ENCODE data around the gene WNT3A.

The WNT3A gene

GRCh38 chr1:228032041-228032440 is 25.2 kb downstream of the WNT3A start:
- no peak for DNase-seq

- no peak for DNase-seq
Observed at GRCh38 chr1:228033376-228033775, 26.6 kb downstream of the WNT3A start.

DNA sequence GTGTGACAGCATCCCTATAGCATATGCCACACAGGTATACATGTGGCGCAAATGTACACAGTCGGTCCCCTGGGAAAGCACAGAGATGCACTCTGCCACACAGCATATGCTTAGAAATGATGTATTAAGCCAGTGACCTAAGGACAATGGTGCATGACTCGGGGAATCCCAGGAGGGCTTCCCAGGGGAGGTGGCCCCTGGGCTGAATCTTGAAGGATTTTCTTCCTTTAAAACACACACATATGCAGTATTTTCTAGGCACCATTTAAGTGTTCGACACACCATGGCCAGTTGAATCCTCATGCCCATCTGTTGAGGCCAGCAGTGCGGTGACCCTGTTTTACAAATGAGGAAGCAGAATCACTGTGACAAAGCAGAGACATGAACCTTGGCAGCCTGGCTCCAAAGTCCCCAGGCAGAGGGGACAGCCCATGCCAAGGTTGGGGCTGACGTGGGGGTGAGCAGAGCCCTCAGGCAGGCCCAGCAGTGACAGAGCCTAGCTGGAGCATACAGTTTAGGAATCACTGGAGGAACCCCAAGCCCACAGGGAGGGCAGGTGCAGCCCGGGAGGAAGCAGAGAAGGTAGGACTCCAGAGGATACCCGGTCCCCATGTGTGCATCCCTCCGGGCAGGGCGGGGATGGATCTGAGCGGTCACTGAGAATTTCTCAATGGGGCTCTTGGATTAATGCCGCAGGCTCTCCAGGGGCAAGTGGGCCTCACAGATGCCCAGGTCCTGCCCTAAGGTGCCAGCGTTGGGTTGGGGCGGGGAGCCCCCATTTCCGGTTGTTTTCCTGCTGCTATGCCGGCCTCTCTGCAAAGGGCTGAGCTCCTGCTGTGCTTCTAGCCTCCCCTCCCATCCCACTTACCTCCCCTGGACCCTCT is 28.4 kb downstream of the WNT3A start:
- no peak for DNase-seq

DNA sequence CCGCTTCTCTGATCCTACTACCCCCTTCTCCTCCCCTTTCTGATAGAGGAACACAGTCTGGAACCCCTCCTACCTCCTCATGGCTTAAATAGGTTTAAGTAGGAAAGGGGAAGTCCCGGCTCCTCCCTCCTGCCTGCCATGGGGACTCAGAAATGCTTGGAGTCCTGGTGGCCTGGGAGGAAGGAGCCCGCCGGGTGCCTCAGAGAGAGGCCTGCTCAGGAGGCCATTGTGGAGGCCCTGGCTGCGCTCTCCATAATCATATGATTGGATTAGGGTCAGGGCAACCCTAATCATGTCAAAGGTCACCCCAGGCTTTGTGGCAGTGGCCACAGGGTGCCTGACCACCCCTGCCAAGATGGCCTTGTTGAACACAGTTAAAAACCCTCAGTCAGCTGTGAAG is 29.0 kb downstream of the WNT3A start:
- DNase-seq = no peak

DNA sequence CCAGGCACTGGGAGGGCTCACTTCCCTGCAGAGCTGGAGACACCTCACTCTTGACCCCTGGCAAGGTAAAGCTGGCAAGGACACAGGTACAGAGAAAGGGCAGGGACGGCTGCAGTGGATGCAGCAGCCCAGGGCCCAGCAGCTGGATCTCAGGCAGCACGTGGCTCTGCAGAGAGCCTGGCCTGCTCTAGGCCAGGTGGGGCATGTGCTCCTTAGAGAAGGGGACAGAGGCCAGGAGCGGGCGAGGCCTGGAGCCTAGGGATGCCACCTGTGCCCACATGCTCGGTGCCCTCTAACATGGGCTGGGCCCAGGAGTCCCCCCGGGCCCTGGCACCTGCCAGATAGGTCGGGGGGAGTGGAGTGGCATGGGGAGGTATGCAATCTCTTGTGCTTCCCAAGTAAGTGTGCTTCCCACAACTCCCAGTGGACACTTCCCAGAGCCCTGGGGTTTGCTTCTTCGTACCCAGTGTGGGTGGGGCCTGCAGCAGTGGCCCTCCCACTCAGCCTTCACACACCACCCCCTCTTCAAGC is 30.0 kb downstream of the WNT3A start:
- DNase-seq = no peak

- DNase-seq = no peak
Observed at GRCh38 chr1:228037401-228038386, 30.9 kb downstream of the WNT3A start.

GRCh38 chr1:228038387-228039005 is 31.7 kb downstream of the WNT3A start:
- no peak for DNase-seq

- DNase-seq = no peak
Observed at GRCh38 chr1:228039006-228039903, 32.5 kb downstream of the WNT3A start.

DNA sequence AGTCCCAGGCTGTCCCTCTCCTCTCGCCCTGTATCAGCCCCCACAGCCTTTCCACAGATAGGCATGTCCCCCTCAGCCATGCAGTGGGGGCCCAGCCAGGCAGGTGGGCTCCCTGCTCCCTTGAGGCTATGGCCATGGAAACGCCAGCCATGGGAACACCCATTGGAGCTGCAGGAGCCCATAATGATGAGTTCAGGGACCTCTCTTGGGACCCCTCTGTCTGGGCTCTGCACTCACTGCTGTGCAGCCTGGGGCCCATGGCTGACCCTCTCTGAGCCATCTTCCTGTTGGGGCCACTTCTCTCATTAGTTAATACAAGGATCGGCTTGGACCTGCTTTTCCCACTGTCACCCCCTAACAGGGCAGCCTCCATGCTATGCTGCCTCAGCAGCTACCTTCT is 33.2 kb downstream of the WNT3A start:
- DNase-seq = no peak

GRCh38 chr1:228041316-228041715 is 34.5 kb downstream of the WNT3A start:
- DNase-seq = no peak

GRCh38 chr1:228042508-228042907 is 35.7 kb downstream of the WNT3A start:
- no peak for DNase-seq

DNA sequence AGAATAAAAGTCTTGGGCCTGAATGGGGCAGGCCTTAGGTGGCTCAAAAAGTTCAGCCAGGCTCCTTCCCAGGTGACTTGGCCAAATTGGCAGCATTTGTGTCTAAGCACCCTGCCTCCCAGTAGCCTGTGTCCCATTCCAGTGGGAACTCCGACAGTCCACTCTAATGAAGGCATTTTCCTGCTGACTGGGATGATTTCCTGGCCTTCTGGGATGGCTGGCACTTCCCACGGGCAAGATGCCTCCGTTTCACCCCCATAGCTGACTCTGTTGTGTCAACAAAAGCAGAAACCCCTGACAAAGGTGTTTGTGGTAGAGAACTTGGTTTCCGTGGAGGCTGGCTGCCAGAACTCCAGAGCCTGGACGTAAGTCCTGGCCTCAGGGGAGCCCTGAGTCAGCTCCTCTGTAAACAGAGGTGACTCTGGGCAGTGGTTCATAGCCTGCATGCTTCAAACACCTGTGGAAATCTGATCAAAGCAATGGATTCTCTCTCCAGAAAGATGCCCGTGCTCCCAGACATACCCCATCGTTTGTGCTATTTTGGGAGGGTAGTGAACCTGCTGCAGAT is 36.6 kb downstream of the WNT3A start:
- no peak for DNase-seq

GRCh38 chr1:228044961-228045360 is 38.2 kb downstream of the WNT3A start:
- DNase-seq = no peak

GRCh38 chr1:228045405-228045804 is 38.6 kb downstream of the WNT3A start:
- no peak for DNase-seq

DNA sequence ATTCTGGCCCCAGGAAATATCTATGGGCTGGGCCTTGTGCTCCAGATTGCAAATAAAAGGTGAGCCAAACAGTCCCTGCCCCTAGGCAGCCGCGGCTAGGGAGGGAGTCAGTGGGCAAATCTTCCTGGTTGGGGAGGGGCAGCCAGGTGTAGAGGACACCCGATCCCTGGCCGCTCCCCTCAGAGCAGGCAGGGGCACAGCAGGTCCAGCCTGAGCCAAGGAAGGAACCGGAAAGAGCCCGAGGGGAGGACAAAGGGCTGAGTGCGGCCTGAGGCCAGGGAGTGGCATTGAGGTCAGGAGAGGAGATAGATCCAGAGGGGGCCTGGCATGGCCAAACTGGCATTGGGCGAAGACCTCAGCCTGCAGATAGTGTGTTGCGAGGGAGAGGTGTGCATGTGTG is 39.1 kb downstream of the WNT3A start:
- DNase-seq = no peak

GRCh38 chr1:228046421-228047182 is 39.8 kb downstream of the WNT3A start:
- no peak for DNase-seq

DNA sequence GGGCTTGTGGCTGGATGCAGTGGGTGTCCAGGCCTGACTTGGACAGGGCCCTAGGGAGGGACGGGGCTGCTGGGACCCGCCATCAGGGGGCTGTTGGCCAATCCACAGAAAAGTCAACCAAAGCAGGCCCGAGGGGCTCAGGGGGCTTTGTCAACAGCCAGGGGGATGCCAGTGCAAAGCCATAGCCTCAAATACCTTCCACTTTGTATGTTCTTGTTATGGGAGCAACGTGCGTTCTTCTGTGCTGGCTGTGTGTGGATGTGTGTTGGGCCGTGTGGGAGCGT is 40.3 kb downstream of the WNT3A start:
- DNase-seq = no peak

- DNase-seq = no peak
Observed at GRCh38 chr1:228048120-228048519, 41.3 kb downstream of the WNT3A start.

- no peak for DNase-seq
Observed at GRCh38 chr1:228048659-228049298, 42.0 kb downstream of the WNT3A start.

GRCh38 chr1:228050571-228051231 is 43.9 kb downstream of the WNT3A start:
- no peak for DNase-seq
